Measurements from ENCODE around the gene NOM1.
"Not testable (repeated sequence)": the region's sequence is repeated elsewhere in the genome, so short reads cannot be mapped to it uniquely, and the experiment has no call there.

The NOM1 gene

GRCh38 chr7:156949541-156950380, at the start of gene NOM1:
Gene NOM1, plus strand, starts transcription at chr7:156949712. Its CDS starts 26 bp downstream, at chr7:156949738.
- DNase-seq (ENCODE audit: low read depth in 2 of 2), result peak; percentile 90

- not testable (repeated sequence) for DNase-seq (ENCODE audit: low read depth in 2 of 2)
These were observed 49.4 kb upstream of the NOM1 start for GRCh38 chr7:156900093-156900492.

GRCh38 chr7:156903232-156903909, 46.1 kb upstream of the NOM1 start:
- DNase-seq (ENCODE audit: low read depth in 2 of 2), result no peak

GRCh38 chr7:156906200-156906649, 43.3 kb upstream of the NOM1 start:
- no peak for DNase-seq (ENCODE audit: low read depth in 2 of 2)

- no peak for DNase-seq (ENCODE audit: low read depth in 2 of 2)
These were observed 41.9 kb upstream of the NOM1 start for GRCh38 chr7:156907656-156908055.

- not testable (repeated sequence) for DNase-seq (ENCODE audit: low read depth in 2 of 2)
These were observed 39.8 kb upstream of the NOM1 start for GRCh38 chr7:156909574-156910252.

GRCh38 chr7:156918635-156919034, 30.9 kb upstream of the NOM1 start:
- DNase-seq (ENCODE audit: low read depth in 2 of 2), result no peak

GRCh38 chr7:156919132-156919713, 30.3 kb upstream of the NOM1 start:
- DNase-seq (ENCODE audit: low read depth in 2 of 2), result no peak

- no peak for DNase-seq (ENCODE audit: low read depth in 2 of 2)
These were observed 29.4 kb upstream of the NOM1 start for GRCh38 chr7:156920076-156920475.

- not testable (repeated sequence) for DNase-seq (ENCODE audit: low read depth in 2 of 2)
These were observed 28.8 kb upstream of the NOM1 start for GRCh38 chr7:156920487-156921373.

GRCh38 chr7:156922304-156922703, 27.2 kb upstream of the NOM1 start:
- DNase-seq (ENCODE audit: low read depth in 2 of 2), result not testable (repeated sequence)

GRCh38 chr7:156925821-156926220, 23.7 kb upstream of the NOM1 start:
- not testable (repeated sequence) for DNase-seq (ENCODE audit: low read depth in 2 of 2)

- DNase-seq (ENCODE audit: low read depth in 2 of 2), result no peak
These were observed 21.7 kb upstream of the NOM1 start for GRCh38 chr7:156927571-156928405.

- no peak for DNase-seq (ENCODE audit: low read depth in 2 of 2)
These were observed 21.1 kb upstream of the NOM1 start for GRCh38 chr7:156928406-156928747.

GRCh38 chr7:156929789-156930539, 19.5 kb upstream of the NOM1 start:
- no peak for DNase-seq (ENCODE audit: low read depth in 2 of 2)

- DNase-seq (ENCODE audit: low read depth in 2 of 2), result no peak
These were observed 17.5 kb upstream of the NOM1 start for GRCh38 chr7:156932006-156932405.

GRCh38 chr7:156935250-156935649, 14.3 kb upstream of the NOM1 start:
- DNase-seq (ENCODE audit: low read depth in 2 of 2), result no peak

GRCh38 chr7:156936766-156937165, 12.7 kb upstream of the NOM1 start:
- DNase-seq (ENCODE audit: low read depth in 2 of 2), result not testable (repeated sequence)

GRCh38 chr7:156940421-156941122, 8.9 kb upstream of the NOM1 start:
- DNase-seq (ENCODE audit: low read depth in 2 of 2), result no peak
